Neural crest cell (in vitro differentiated cells): ENCODE data around the gene SUPT3H. TPM values are rescaled to one million over a fixed set of nuclear protein-coding genes. Genes with fewer than 3 reads are reported as not detected.

Experiments
- DNase-seq: peaks from one replicate; pipeline ENCODE4 v3.0.0; 2021; ENCODE audit warnings: low read depth, mixed read lengths, low spot score
- H3K27ac Mint-ChIP-seq: one replicate; pipeline ENCODE4 v1.8.0; 2021; ENCODE audit warnings: mild to moderate bottlenecking, mixed read lengths; ENCODE audit not compliant: unreplicated experiment
- H3K27me3 Mint-ChIP-seq: 2 replicates; pipeline ENCODE4 v1.8.0; 2021; ENCODE audit warnings: low read depth, mild to moderate bottlenecking, mixed read lengths
- H3K36me3 Mint-ChIP-seq: 2 replicates; pipeline ENCODE4 v1.8.0; 2021; ENCODE audit warnings: low read depth, mild to moderate bottlenecking, mixed read lengths
- H3K4me1 Mint-ChIP-seq: 2 replicates; pipeline ENCODE4 v1.8.0; 2021; ENCODE audit warnings: mixed read lengths
- H3K4me3 Mint-ChIP-seq: one replicate; pipeline ENCODE4 v1.8.0; 2021; ENCODE audit warnings: mild to moderate bottlenecking, mixed read lengths
- H3K9me3 Mint-ChIP-seq: 2 replicates; pipeline ENCODE4 v1.8.0; 2021; ENCODE audit warnings: mixed read lengths
- total RNA-seq: library from RNA; stranded (reverse); gene quantifications from 2 replicates; pipeline ENCODE4 v1.2.1, GENCODE V29; 2021
- TF ChIP-seq, protein P1 (sequence below): fragments of 200-600 bp; sonication (generic); conservative IDR thresholded peaks from 2 replicates; pipeline ENCODE4 v1.5.0; 2021; ENCODE audit warnings: antibody characterized with exemption, mild to moderate bottlenecking

Gene SUPT3H
- total RNA-seq, 1 donor from 2014 or later: 17.0 TPM

- H3K36me3 Mint-ChIP-seq: peaks cover 18% of the 10 kb centered on the region
- H3K4me3 Mint-ChIP-seq: no peak overlapping the region
- no peak for DNase-seq
- no peak overlapping the region for H3K27ac Mint-ChIP-seq
- TF ChIP-seq, protein P1, sequence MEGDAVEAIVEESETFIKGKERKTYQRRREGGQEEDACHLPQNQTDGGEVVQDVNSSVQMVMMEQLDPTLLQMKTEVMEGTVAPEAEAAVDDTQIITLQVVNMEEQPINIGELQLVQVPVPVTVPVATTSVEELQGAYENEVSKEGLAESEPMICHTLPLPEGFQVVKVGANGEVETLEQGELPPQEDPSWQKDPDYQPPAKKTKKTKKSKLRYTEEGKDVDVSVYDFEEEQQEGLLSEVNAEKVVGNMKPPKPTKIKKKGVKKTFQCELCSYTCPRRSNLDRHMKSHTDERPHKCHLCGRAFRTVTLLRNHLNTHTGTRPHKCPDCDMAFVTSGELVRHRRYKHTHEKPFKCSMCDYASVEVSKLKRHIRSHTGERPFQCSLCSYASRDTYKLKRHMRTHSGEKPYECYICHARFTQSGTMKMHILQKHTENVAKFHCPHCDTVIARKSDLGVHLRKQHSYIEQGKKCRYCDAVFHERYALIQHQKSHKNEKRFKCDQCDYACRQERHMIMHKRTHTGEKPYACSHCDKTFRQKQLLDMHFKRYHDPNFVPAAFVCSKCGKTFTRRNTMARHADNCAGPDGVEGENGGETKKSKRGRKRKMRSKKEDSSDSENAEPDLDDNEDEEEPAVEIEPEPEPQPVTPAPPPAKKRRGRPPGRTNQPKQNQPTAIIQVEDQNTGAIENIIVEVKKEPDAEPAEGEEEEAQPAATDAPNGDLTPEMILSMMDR: no peak
- no peaks in the 10 kb centered on the region for H3K27me3 Mint-ChIP-seq
- H3K9me3 Mint-ChIP-seq: peaks cover 8% of the 10 kb centered on the region
- peaks cover 7% of the 10 kb centered on the region for H3K4me1 Mint-ChIP-seq
Observed at GRCh38 chr6:45012687-45013086, 365.0 kb downstream of the SUPT3H start.

DNA sequence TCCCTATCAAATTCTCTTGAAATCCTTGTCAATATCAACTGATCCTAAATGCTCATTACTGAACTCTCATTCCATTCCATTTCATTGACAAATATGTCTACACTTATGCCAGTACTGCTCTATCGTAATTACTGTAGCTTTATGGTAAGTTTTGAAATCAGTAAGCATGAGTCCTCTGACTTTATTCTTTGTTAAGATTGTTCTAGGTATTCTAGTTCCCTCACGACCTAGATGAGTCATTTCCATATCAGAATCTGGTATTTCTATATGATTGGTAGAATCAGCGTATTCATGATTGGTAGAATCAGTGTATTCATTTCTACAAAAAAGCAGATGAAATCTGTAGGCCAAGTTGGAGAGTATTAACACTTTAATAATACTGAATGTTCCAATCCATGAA is 368.2 kb downstream of the SUPT3H start:
- Mint-ChIP-seq H3K36me3 (peaks cover 18% of the 10 kb centered on the region), H3K9me3 (peaks cover 8% of the 10 kb centered on the region), H3K27ac (no peak overlapping the region), H3K4me3 (no peak overlapping the region), H3K27me3 (no peaks in the 10 kb centered on the region), H3K4me1 (peaks cover 7% of the 10 kb centered on the region)
- DNase-seq: no peak
- TF ChIP-seq, protein P1: no peak

- no peaks in the 10 kb centered on the region for H3K4me1 Mint-ChIP-seq
- DNase-seq: no peak
- peaks cover 3% of the 10 kb centered on the region for H3K9me3 Mint-ChIP-seq
- TF ChIP-seq, protein P1: no peak
- H3K27ac Mint-ChIP-seq: no peak overlapping the region
- peaks cover 7% of the 10 kb centered on the region for H3K36me3 Mint-ChIP-seq
- no peaks in the 10 kb centered on the region for H3K27me3 Mint-ChIP-seq
- no peak overlapping the region for H3K4me3 Mint-ChIP-seq
Observed at GRCh38 chr6:45006893-45007292, 370.8 kb downstream of the SUPT3H start.

DNA sequence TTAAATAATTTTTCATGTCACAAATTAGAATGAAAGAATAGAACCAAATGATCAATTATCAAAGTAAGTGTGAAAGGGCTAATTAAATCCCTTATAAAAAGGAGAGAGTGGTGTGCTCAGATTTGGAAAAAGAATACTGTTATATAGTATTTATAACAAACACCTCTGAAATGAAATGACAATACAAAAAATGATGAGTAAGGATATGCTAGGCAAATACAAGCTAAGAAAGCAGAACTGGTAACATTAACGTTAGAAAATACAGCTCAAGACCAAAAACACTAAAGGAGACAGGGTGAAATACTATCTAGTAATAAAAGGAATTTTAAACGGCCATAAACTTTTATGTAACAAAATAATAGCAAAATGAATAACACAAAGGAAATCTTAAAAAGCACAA is 373.8 kb downstream of the SUPT3H start:
- no peak overlapping the region for H3K4me3 Mint-ChIP-seq
- H3K36me3 Mint-ChIP-seq: no peaks in the 10 kb centered on the region
- no peaks in the 10 kb centered on the region for H3K4me1 Mint-ChIP-seq
- no peak overlapping the region for H3K27ac Mint-ChIP-seq
- H3K9me3 Mint-ChIP-seq: no peaks in the 10 kb centered on the region
- TF ChIP-seq, protein P1: no peak
- no peak for DNase-seq
- H3K27me3 Mint-ChIP-seq: no peaks in the 10 kb centered on the region

DNA sequence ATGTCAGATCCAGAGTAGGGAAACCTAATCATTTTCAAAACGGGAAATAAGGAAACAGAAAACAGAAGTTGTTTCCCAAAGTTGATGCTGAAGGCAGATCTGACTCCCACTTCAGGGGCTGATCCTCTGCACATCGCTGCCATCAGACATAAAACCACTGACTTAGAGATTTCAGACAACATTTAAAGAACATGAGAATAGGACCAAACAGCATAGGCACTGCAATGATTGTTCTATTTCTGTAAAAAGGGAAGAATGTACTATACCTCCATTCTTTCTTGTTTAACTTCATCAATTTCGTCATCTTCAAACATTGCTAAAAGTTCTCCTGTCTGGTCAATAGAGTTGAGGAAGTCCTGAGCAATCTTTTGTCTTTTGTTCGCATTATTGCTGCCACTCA is 374.3 kb downstream of the SUPT3H start:
- H3K4me3 Mint-ChIP-seq: no peak overlapping the region
- H3K4me1 Mint-ChIP-seq: no peaks in the 10 kb centered on the region
- H3K27ac Mint-ChIP-seq: no peak overlapping the region
- no peaks in the 10 kb centered on the region for H3K9me3 Mint-ChIP-seq
- no peaks in the 10 kb centered on the region for H3K27me3 Mint-ChIP-seq
- no peaks in the 10 kb centered on the region for H3K36me3 Mint-ChIP-seq
- TF ChIP-seq, protein P1: no peak
- no peak for DNase-seq
